Smooth muscle cell (in vitro differentiated cells): Measurements from ENCODE around the gene PRKCZ. TPM values are rescaled to one million over a fixed set of nuclear protein-coding genes. Genes with fewer than 3 reads are reported as not detected.
A peak's percentile ranks its signal among the peaks of the same experiment; 100 is the strongest.

ENCODE experiments used
- DNase-seq: peaks from one replicate; lab custom pipeline; 2025; ENCODE audit not compliant: unreplicated experiment; lab: John Stamatoyannopoulos, UW
- H2AFZ ChIP-seq: fragments of 200-600 bp; sonication (generic); 2 replicates; pipeline ENCODE4 v1.6.0; 2016; ENCODE audit warnings: antibody characterized with exemption, low read depth, mild to moderate bottlenecking
- H3F3A ChIP-seq: fragments of 200-600 bp; sonication (generic); 2 replicates; pipeline ENCODE4 v1.6.0; 2017; ENCODE audit warnings: antibody characterized with exemption, low read depth
- H3K27ac ChIP-seq: fragments of 200-600 bp; sonication (generic); 2 replicates; pipeline ENCODE4 v1.5.1; 2016; ENCODE audit warnings: low read depth, mild to moderate bottlenecking
- H3K27me3 ChIP-seq: fragments of 200-600 bp; sonication (generic); 2 replicates; pipeline ENCODE4 v1.6.1; 2016; ENCODE audit warnings: low read depth, mild to moderate bottlenecking
- H3K36me3 ChIP-seq: fragments of 200-600 bp; sonication (generic); 2 replicates; pipeline ENCODE4 v1.5.1; 2016; ENCODE audit warnings: low read depth
- H3K4me1 ChIP-seq: fragments of 200-600 bp; sonication (generic); 2 replicates; pipeline ENCODE4 v1.5.1; 2016; ENCODE audit warnings: low read depth
- H3K4me2 ChIP-seq: fragments of 200-600 bp; sonication (generic); 2 replicates; pipeline ENCODE4 v1.6.0; 2016; ENCODE audit warnings: mild to moderate bottlenecking
- H3K4me3 ChIP-seq: fragments of 200-600 bp; sonication (generic); 2 replicates; pipeline ENCODE4 v1.5.1; 2016; ENCODE audit warnings: mild to moderate bottlenecking
- H3K79me2 ChIP-seq: fragments of 200-600 bp; sonication (generic); 2 replicates; pipeline ENCODE4 v1.6.0; 2016; ENCODE audit warnings: low read depth, mild to moderate bottlenecking
- H3K9ac ChIP-seq: fragments of 200-600 bp; sonication (generic); 2 replicates; pipeline ENCODE4 v1.6.0; 2016; ENCODE audit warnings: low read depth
- H3K9me3 ChIP-seq: fragments of 200-600 bp; sonication (generic); replicated peaks from 2 replicates; pipeline ENCODE4 v1.5.1; 2016; ENCODE audit warnings: low read depth
- H4K20me1 ChIP-seq: fragments of 200-600 bp; sonication (generic); 2 replicates; pipeline ENCODE4 v1.6.0; 2016; ENCODE audit warnings: low read depth
- CTCF ChIP-seq: fragments of 200-600 bp; sonication (generic); IDR thresholded peaks from 2 replicates; pipeline ENCODE4 v1.5.1; 2017; ENCODE audit warnings: borderline replicate concordance, mild to moderate bottlenecking, antibody characterized with exemption; ENCODE audit not compliant: insufficient read depth, poor library complexity, severe bottlenecking
- WGBS: methylation state at CpG from one replicate; pipeline ENCODE4 v1.1.7; 2016; ENCODE audit warnings: low lambda C conversion rate; 5-methylcytosine and 5-hydroxymethylcytosine counted together
- polyA plus RNA-seq: library from polyadenylated mRNA; unstranded; fragments of >200 nt; fragmentation: Nextera tagmentation; extraction: Ambion mirVana; gene quantifications from 2 replicates; pipeline ENCODE4 v1.2.1, GENCODE V29; 2016
- total RNA-seq: library from RNA; depleted of rRNA; stranded (reverse); fragments of >200 nt; gene quantifications from 2 replicates; pipeline ENCODE4 v1.2.3, GENCODE V29; 2014

PRKCZ gene
- total and polyA plus RNA-seq, 2 experiments from 2014 or later, result 5.8 to 10.3 TPM

- 50% methylated on average over 40 of the region's 40 CpGs for WGBS
- Histone ChIP-seq H3K4me1 (peaks cover 21% of the 10 kb centered on the region), H3K9me3 (no peaks in the 10 kb centered on the region), H4K20me1 (no peaks in the 10 kb centered on the region), H3K79me2 (no peaks in the 10 kb centered on the region), H3K27ac (peak overlapping the region; percentile 99), H2AFZ (no peak overlapping the region), H3K4me3 (peak overlapping the region; percentile 31), H3F3A (peaks cover 19% of the 10 kb centered on the region), H3K27me3 (no peaks in the 10 kb centered on the region), H3K4me2 (peak overlapping the region; percentile 82), H3K36me3 (no peaks in the 10 kb centered on the region), H3K9ac (peak overlapping the region; percentile 98)
- DNase-seq, result peak; percentile 26
- TF ChIP-seq CTCF, result peak; percentile 33
Observed at GRCh38 chr1:2132222-2133038, 82.2 kb downstream of the PRKCZ start.

GRCh38 chr1:2133039-2133878, 83.0 kb downstream of the PRKCZ start:
- Histone ChIP-seq H2AFZ (no peak overlapping the region), H3K9ac (peak overlapping the region; percentile 98), H3K36me3 (no peaks in the 10 kb centered on the region), H3K79me2 (no peaks in the 10 kb centered on the region), H3K27me3 (no peaks in the 10 kb centered on the region), H3K4me2 (peak overlapping the region; percentile 82), H3K9me3 (no peaks in the 10 kb centered on the region), H3F3A (peaks cover 19% of the 10 kb centered on the region), H3K27ac (peak overlapping the region; percentile 100), H3K4me1 (peaks cover 15% of the 10 kb centered on the region), H3K4me3 (peak overlapping the region; percentile 35), H4K20me1 (no peaks in the 10 kb centered on the region)
- peak; percentile 97 for DNase-seq
- TF ChIP-seq CTCF, result no peak
- 8% methylated on average over 33 of the region's 63 CpGs for WGBS

- no peak overlapping the region for H2AFZ ChIP-seq
- peaks cover 15% of the 10 kb centered on the region for H3K4me1 ChIP-seq
Observed at GRCh38 chr1:2133879-2134215, 83.6 kb downstream of the PRKCZ start.

More at GRCh38 chr1:2133879-2134215, 83.6 kb downstream of the PRKCZ start:
- H3K9ac ChIP-seq, result peak overlapping the region; percentile 94
- H3K27me3 ChIP-seq, result no peaks in the 10 kb centered on the region
- WGBS, result 78% methylated on average over 17 of the region's 17 CpGs
- H3F3A ChIP-seq, result peaks cover 19% of the 10 kb centered on the region
- H3K4me3 ChIP-seq, result peak overlapping the region; percentile 35
- DNase-seq, result no peak
- peak overlapping the region; percentile 100 for H3K27ac ChIP-seq
- H3K9me3 ChIP-seq, result no peaks in the 10 kb centered on the region
- no peaks in the 10 kb centered on the region for H3K36me3 ChIP-seq
- H4K20me1 ChIP-seq, result no peaks in the 10 kb centered on the region
- H3K4me2 ChIP-seq, result peak overlapping the region; percentile 79
- no peaks in the 10 kb centered on the region for H3K79me2 ChIP-seq
- TF ChIP-seq CTCF, result no peak
